GM18526 (cell line): ENCODE results near the gene SYNPO2.

Experiments
- POLR2A ChIP-seq: IDR thresholded peaks from 3 replicates; pipeline ENCODE4 v1.6.1; 2011; ENCODE audit not compliant: insufficient read length; ENCODE audit errors: extremely low read depth

SYNPO2 gene, protein sequence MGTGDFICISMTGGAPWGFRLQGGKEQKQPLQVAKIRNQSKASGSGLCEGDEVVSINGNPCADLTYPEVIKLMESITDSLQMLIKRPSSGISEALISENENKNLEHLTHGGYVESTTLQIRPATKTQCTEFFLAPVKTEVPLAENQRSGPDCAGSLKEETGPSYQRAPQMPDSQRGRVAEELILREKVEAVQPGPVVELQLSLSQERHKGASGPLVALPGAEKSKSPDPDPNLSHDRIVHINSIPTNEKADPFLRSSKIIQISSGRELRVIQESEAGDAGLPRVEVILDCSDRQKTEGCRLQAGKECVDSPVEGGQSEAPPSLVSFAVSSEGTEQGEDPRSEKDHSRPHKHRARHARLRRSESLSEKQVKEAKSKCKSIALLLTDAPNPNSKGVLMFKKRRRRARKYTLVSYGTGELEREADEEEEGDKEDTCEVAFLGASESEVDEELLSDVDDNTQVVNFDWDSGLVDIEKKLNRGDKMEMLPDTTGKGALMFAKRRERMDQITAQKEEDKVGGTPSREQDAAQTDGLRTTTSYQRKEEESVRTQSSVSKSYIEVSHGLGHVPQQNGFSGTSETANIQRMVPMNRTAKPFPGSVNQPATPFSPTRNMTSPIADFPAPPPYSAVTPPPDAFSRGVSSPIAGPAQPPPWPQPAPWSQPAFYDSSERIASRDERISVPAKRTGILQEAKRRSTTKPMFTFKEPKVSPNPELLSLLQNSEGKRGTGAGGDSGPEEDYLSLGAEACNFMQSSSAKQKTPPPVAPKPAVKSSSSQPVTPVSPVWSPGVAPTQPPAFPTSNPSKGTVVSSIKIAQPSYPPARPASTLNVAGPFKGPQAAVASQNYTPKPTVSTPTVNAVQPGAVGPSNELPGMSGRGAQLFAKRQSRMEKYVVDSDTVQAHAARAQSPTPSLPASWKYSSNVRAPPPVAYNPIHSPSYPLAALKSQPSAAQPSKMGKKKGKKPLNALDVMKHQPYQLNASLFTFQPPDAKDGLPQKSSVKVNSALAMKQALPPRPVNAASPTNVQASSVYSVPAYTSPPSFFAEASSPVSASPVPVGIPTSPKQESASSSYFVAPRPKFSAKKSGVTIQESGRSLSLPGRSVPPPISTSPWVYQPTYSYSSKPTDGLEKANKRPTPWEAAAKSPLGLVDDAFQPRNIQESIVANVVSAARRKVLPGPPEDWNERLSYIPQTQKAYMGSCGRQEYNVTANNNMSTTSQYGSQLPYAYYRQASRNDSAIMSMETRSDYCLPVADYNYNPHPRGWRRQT

GRCh38 chr4:118888666-118889311 is at the start of gene SYNPO2:
Gene SYNPO2, plus strand, starts transcription at chr4:118888854. Its CDS starts 183 bp downstream, at chr4:118889037.
- no peak for TF ChIP-seq POLR2A

GRCh38 chr4:118839221-118839927 is 49.3 kb upstream of the SYNPO2 start:
- TF ChIP-seq POLR2A: no peak

DNA sequence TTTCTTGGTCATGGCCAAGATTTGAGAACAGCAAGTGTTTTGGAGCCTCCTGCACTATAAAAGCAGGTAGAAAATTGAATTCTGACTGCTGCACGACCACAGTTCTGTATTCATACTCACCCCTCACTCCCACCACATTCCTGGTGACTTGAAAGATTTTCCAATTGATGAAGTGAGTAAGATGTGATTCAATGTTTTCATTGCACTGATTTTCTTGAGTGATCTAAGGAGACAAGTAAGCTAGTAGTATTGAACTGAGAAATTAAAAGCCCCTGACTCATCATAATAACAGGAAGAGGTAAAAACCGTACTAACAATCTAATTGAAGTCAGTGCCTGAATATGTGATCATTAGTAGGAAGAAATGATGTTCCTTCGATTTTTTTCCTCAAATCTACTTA is 46.6 kb upstream of the SYNPO2 start:
- no peak for TF ChIP-seq POLR2A

GRCh38 chr4:118843237-118843636 is 45.4 kb upstream of the SYNPO2 start:
- TF ChIP-seq POLR2A: no peak

- no peak for TF ChIP-seq POLR2A
These were observed 43.1 kb upstream of the SYNPO2 start for GRCh38 chr4:118845552-118846050.

DNA sequence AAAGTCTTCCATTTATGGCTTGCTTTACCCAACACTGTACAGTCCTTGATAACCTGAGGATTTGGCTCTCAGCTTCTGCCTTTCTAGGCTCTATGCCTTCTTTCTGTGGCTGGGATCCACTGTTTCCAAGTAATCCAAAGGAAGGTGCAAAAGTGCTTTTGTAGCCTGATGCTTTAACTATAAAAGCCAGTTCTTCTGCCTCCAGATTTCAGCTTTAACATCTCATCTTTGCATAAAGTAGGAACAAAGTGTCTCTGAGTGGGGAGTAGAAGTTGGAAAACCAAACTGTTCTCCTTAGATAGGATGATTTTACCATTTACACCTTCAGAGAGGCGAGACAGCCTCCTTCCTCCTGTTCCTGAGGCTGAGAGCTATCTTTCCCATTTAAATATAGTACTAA is 41.7 kb upstream of the SYNPO2 start:
- TF ChIP-seq POLR2A: no peak

DNA sequence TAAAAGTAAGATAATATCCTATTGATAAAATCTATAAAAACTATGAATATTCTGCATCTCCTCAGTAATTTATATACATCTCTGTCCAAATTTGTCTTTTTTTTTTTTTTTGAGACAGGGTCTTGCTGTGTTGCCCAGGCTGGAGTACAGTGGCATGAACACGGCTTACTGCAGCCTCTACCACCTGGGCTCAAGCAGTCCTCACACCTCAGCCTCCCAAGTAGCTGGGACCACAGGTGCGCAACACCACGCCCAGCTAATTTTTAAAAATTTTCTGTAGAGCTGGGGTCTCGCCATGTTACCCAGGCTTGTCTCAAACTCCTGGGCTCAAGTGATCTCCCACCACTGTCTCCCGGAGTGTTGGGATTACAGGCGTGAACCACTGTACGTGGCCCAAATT is 40.4 kb upstream of the SYNPO2 start:
- TF ChIP-seq POLR2A: no peak

GRCh38 chr4:118848901-118849300 is 39.8 kb upstream of the SYNPO2 start:
- no peak for TF ChIP-seq POLR2A

GRCh38 chr4:118849867-118850487 is 38.7 kb upstream of the SYNPO2 start:
- no peak for TF ChIP-seq POLR2A

- TF ChIP-seq POLR2A: no peak
These were observed 38.0 kb upstream of the SYNPO2 start for GRCh38 chr4:118850488-118851173.

GRCh38 chr4:118857760-118858159 is 30.9 kb upstream of the SYNPO2 start:
- TF ChIP-seq POLR2A: no peak

DNA sequence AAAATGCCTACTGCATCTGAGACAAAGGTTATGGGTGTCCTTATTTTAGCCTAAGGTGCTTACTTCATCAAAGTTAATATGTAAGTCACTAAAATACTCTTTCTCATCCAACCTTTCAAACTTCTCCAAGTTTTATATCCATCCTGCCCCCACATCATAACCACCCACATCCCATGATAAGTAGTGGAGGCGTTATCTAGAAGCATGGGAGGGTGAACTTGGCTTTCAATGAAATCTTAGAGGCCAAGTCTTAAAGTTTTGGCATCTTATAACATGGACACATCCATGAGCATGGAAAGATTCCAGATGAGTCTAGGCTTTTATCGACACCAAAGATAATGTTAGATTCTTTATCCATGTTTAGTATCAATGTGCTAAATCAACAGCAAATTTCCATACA is 29.9 kb upstream of the SYNPO2 start:
- TF ChIP-seq POLR2A: no peak

DNA sequence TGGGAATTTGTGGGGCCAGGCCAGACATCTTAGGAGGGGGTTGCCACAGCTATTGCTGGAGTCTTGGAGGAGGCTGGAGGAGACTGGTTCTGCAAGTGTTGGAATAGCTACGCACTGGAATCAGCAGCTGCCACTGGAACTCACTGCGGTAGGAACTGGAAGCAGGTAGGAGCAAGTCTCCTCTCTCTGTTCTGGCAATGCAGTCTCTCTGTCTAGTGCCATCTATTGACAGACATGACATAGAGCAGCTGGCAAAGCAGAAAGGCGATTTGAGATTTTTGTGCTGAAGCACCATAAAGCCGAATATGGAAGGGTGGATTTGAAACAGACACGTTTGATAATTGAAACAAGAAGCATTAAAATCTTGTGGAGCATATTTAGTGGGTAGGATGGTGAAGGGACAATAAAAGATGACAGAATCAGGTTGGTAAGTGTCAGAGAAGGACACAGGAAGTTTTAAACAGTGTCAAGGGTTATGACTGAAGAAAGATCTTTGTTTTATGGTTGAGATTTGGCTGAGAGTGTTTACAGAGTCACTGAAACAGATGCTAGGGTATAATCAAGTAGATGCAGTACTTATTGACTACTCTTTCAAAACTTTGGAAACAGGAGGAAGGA is 23.5 kb upstream of the SYNPO2 start:
- no peak for TF ChIP-seq POLR2A
